AG04449 (cell line): ENCODE measurements around the gene RIIAD1.
"Not testable (repeated sequence)": the region's sequence is repeated elsewhere in the genome, so short reads cannot be mapped to it uniquely, and the experiment has no call there.

Experiments
- CTCF ChIA-PET: fragments of 350-600 bp; formaldehyde crosslinking; extraction: SDS; loops from one replicate; lab custom pipeline; 2021; ENCODE audit warnings: antibody characterized with exemption; lab: Yijun Ruan, JAX
- POLR2A ChIA-PET: fragments of 400-600, 350-600 bp; formaldehyde crosslinking; extraction: SDS; loops from one replicate; lab custom pipeline; 2020; ENCODE audit warnings: antibody characterized with exemption, inconsistent platforms; lab: Yijun Ruan, JAX
- DNase-seq: peaks from one replicate; pipeline ENCODE4 v3.0.0-alpha.2; 2010; ENCODE audit warnings: low read depth, low spot score
- H3K4me3 ChIP-seq: 2 replicates; pipeline ENCODE4 v1.5.1; 2011; ENCODE audit warnings: low read depth, mild to moderate bottlenecking, control low read depth, low read length
- TF ChIP-seq, protein P1 (sequence below): IDR thresholded peaks from one replicate; pipeline ENCODE4 v1.5.1; 2011; ENCODE audit warnings: mild to moderate bottlenecking, moderate library complexity, low read length, control low read depth, inconsistent platforms; ENCODE audit not compliant: insufficient read depth; ENCODE audit errors: missing control alignments

The RIIAD1 gene, protein sequence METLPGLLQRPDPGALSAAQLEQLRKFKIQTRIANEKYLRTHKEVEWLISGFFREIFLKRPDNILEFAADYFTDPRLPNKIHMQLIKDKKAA

DNA sequence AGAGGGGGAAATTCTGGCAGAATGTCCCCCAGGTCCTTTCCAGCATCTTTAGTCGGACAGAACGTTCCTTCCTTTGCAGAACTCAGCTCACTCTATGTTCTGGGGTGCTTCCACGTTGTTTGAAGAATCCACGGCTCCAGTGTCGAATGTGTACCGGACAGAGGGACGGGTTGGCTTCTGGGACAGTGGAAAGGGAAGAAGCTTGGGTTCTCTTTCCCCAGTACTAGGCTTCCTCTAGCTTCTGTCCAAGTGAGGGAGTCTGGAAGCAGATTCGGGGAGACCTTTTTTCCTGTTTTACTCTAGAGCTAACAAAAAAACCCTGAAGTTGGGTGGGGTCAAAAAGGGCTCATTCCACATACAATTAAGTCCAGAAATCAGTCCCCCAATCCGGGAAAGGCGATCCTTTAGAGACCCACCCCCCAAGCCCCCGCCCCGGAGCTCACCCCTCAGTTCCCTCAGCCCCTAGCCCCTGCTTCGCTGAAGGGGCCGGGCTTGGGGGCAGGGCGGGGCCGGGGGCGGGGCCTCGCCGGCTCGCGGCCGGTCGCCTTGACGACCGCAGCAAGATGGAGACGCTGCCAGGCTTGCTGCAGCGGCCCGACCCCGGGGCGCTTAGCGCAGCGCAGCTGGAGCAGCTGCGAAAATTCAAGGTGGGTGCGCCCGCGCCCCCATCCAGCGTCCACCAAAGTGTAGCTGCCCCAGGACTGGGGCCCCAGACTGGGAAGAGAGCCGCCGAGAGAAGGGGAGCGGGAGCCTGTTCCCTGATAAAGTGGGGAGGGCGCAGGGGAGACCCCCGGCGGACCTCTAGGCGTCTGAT is at the start of gene RIIAD1:
Gene RIIAD1, plus strand, starts transcription at position 549 of the 814 bp plus-strand sequence. Its CDS starts 15 bp downstream, at position 564.
- ChIA-PET CTCF (interaction anchor here (0.9 to 2.4 kb wide), 5 partner anchors 12 to 28 kb away, joined by 3 to 11 read pairs (median 4); no protein-coding TSS in a partner anchor), POLR2A (no interaction called here)
- DNase-seq, result no peak

DNA sequence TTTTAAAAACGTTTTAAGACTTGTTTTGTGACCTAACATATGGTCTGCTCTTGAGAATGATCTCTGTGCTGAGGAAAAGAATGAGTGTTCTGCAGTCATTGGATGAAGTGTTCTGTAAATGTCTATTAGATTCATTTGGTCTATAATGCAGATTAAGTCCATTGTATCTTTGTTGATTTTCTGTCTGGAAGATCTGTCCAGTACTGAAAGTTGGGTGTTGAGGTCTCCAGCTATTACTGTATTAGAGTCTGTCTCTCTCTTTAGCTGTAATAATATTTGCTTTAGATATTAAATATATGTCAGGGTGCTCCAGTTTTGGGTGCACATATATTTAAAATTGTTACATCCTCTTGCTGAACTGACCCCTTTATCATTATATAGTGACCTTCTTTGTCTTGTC is 47.9 kb upstream of the RIIAD1 start:
- DNase-seq, result no peak
- POLR2A ChIA-PET, result no interaction called here
- H3K4me3 ChIP-seq, result no peak overlapping the region
- TF ChIP-seq, protein P1, sequence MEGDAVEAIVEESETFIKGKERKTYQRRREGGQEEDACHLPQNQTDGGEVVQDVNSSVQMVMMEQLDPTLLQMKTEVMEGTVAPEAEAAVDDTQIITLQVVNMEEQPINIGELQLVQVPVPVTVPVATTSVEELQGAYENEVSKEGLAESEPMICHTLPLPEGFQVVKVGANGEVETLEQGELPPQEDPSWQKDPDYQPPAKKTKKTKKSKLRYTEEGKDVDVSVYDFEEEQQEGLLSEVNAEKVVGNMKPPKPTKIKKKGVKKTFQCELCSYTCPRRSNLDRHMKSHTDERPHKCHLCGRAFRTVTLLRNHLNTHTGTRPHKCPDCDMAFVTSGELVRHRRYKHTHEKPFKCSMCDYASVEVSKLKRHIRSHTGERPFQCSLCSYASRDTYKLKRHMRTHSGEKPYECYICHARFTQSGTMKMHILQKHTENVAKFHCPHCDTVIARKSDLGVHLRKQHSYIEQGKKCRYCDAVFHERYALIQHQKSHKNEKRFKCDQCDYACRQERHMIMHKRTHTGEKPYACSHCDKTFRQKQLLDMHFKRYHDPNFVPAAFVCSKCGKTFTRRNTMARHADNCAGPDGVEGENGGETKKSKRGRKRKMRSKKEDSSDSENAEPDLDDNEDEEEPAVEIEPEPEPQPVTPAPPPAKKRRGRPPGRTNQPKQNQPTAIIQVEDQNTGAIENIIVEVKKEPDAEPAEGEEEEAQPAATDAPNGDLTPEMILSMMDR, result no peak
- CTCF ChIA-PET, result no interaction called here

More for the DNA sequence above, at the start of gene RIIAD1:
- TF ChIP-seq, protein P1, result no peak
- peak within 1 kb of the TSS; percentile 47 for H3K4me3 ChIP-seq

DNA sequence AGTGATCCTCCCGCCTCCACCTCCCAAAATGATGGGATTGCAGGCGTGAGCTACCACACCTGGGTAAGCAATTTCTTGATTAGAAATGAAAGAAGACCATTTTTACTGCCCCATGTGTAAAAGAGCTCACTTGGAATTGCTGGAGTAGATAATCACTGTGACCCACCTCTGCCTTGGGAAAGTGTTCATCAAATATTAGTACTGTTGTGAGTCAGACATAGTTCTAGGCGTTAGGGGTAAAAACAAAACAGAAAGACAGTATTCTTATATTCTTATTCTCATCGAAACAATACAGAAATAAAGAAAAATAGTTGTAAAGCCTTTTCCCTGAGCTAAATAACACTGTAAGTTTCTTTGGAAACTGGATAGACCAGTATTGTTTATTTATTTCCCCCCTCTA is 40.9 kb upstream of the RIIAD1 start:
- ChIA-PET POLR2A (no interaction called here), CTCF (interaction anchor here (1.6 to 3.0 kb wide), 2 partner anchors 12 to 55 kb away, joined by 4 to 21 read pairs; no protein-coding TSS in a partner anchor)
- no peak overlapping the region for H3K4me3 ChIP-seq
- no peak for DNase-seq
- TF ChIP-seq, protein P1, result no peak

DNA sequence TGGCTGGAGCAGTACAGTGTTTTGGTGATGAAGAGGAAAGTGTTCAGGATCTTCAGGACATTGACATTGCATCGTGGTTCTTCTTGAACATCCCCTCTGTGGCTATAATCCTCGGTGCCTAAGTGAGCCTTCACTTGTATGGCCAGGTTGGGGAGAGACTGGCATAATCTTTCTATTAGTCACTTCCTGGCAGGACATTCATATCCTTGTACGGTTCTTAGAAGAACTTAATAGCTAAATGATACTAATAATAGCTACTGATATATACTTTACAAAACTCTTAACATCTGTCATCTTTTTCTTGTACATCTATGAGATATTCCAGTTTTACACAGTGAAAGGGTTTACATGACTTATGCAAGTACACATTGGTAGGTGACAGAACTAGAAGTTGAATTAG is 40.5 kb upstream of the RIIAD1 start:
- DNase-seq, result peak; percentile 62
- CTCF ChIA-PET, result interaction anchor here (1.6 to 3.0 kb wide), 2 partner anchors 11 to 54 kb away, joined by 4 to 21 read pairs; no protein-coding TSS in a partner anchor
- TF ChIP-seq, protein P1, result no peak
- POLR2A ChIA-PET, result no interaction called here
- H3K4me3 ChIP-seq, result no peak overlapping the region

DNA sequence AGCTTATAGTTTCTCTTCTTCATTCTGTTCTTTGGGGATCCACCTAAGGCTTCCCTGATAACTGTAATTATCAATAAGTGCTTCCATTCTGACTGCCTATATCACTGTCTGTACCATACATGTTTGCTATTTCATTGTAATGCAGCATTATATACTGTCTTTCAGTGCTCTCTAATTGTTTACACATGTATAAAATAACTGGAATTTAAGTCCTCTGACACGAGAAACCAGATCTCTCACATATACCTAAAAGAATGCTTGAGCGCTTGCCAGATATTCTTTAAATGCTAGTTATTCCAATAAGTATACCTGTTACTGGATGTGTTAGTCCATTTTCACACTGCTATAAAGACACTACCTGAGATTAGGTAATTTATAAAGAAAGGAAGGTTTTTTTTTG is 39.4 kb upstream of the RIIAD1 start:
- POLR2A ChIA-PET, result no interaction called here
- CTCF ChIA-PET, result interaction anchor here (2.1 to 3.0 kb wide), 2 partner anchors 10 to 53 kb away, joined by 5 to 21 read pairs; no protein-coding TSS in a partner anchor
- TF ChIP-seq, protein P1, result no peak
- DNase-seq, result no peak
- no peak overlapping the region for H3K4me3 ChIP-seq

DNA sequence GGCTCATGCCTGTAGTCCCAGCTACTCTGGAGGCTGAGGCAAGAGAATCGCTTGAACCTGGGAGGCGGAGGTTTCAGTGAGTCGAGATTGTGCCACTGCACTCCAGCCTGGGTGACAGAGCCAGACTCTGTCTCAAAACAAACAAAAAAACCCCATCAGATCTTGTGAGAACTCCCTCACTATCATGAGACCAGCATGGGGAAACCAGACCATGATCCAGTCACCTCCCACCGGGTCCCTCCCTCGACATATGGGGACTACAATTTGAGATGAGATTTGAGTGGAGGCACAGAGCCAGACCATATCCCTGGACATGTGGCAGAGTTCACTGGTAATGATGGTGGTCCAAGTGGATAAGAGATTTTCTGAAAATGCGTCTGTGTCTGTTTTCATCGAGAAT is 38.4 kb upstream of the RIIAD1 start:
- POLR2A ChIA-PET, H3K4me3 ChIP-seq, DNase-seq: not testable (repeated sequence)
- CTCF ChIA-PET, result interaction anchor here (2.1 to 2.7 kb wide), 2 partner anchors 11 to 52 kb away, joined by 5 to 12 read pairs; no protein-coding TSS in a partner anchor
